Activated effector memory CD4-positive, alpha-beta T cell treated with Interleukin-2 at 50 U/mL for 16 hours (primary cell): ENCODE results near the gene SLC22A2.

Experiments used
- DNase-seq: peaks from one replicate; pipeline ENCODE4 v3.0.0-alpha.2; 2020

SLC22A2 gene

GRCh38 chr6:160273196-160273595, 14.6 kb upstream of the SLC22A2 start:
- DNase-seq: no peak

- DNase-seq: no peak
These were observed 14.1 kb upstream of the SLC22A2 start for GRCh38 chr6:160272707-160273106.

- DNase-seq: no peak
These were observed 11.7 kb upstream of the SLC22A2 start for GRCh38 chr6:160270347-160270746.

GRCh38 chr6:160269771-160270170, 11.2 kb upstream of the SLC22A2 start:
- DNase-seq: no peak

- no peak for DNase-seq
These were observed 10.5 kb upstream of the SLC22A2 start for GRCh38 chr6:160269023-160269521.

GRCh38 chr6:160267102-160267501, 8.5 kb upstream of the SLC22A2 start:
- no peak for DNase-seq

- no peak for DNase-seq
These were observed 7.4 kb upstream of the SLC22A2 start for GRCh38 chr6:160265869-160266476.

GRCh38 chr6:160264061-160264612, 5.5 kb upstream of the SLC22A2 start:
- DNase-seq: no peak

GRCh38 chr6:160263196-160263939, 4.7 kb upstream of the SLC22A2 start:
- no peak for DNase-seq

GRCh38 chr6:160261991-160262680, 3.5 kb upstream of the SLC22A2 start:
- DNase-seq: no peak

GRCh38 chr6:160260803-160261450, 2.3 kb upstream of the SLC22A2 start:
- no peak for DNase-seq

- DNase-seq: no peak
These were observed 1.7 kb upstream of the SLC22A2 start for GRCh38 chr6:160260367-160260766.

GRCh38 chr6:160259598-160259997, 977 bp upstream of the SLC22A2 start:
- DNase-seq: no peak

- DNase-seq: no peak
These were observed 463 bp upstream of the SLC22A2 start for GRCh38 chr6:160259143-160259425.

- DNase-seq: no peak
These were observed 2.2 kb downstream of the SLC22A2 start for GRCh38 chr6:160256445-160256844.

- no peak for DNase-seq
These were observed 3.9 kb downstream of the SLC22A2 start for GRCh38 chr6:160254467-160255312.

GRCh38 chr6:160253714-160254113, 4.9 kb downstream of the SLC22A2 start:
- no peak for DNase-seq

- DNase-seq: no peak
These were observed 5.3 kb downstream of the SLC22A2 start for GRCh38 chr6:160253292-160253691.

GRCh38 chr6:160252073-160252813, 6.4 kb downstream of the SLC22A2 start:
- no peak for DNase-seq

GRCh38 chr6:160249671-160250070, 8.9 kb downstream of the SLC22A2 start:
- DNase-seq: no peak

GRCh38 chr6:160248538-160248937, 10.1 kb downstream of the SLC22A2 start:
- DNase-seq: no peak

GRCh38 chr6:160247457-160247883, 11.2 kb downstream of the SLC22A2 start:
- no peak for DNase-seq
